GM12892 (cell line): ENCODE data around the gene ZKSCAN1.

Experiments used
- POLR2A ChIP-seq: IDR thresholded peaks from 2 replicates; pipeline ENCODE4 v1.6.1; 2011; ENCODE audit warnings: low read depth, low read length, control low read depth
- POLR2AphosphoS5 ChIP-seq: IDR thresholded peaks from 2 replicates; pipeline ENCODE4 v1.6.1; 2011; ENCODE audit warnings: low read depth, low read length, control low read depth
- TAF1 ChIP-seq: IDR thresholded peaks from 2 replicates; pipeline ENCODE4 v1.6.1; 2011; ENCODE audit warnings: low read depth, mild to moderate bottlenecking, control low read depth, low read length, borderline replicate concordance

DNA sequence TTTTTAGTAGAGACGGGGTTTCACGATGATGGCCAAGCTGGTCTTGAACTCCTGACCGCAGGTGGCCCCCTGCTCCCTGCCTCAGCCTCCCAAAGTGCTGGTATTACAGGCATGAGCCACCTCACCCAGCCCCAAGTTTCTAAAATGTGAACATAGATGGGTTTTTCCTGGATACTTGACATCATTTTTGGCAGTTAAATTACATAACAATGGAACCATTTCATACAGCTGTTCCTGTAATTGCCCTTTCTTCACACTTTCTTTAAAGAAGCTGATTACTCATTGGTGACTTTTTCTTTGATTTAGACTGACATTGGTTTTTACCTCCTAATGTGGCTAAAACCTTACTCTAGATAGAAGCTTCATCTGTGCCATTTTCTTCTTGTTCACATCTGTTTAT lies 5.9 kb downstream of the ZKSCAN1 start:
- TF ChIP-seq TAF1 = no peak
- TF ChIP-seq POLR2AphosphoS5 = no peak
- no peak for TF ChIP-seq POLR2A
